ENCODE data around the gene TMEM91. TPM values are rescaled to one million over a fixed set of nuclear protein-coding genes. Genes with fewer than 3 reads are reported as not detected.
"Not testable (repeated sequence)": the region's sequence is repeated elsewhere in the genome, so short reads cannot be mapped to it uniquely, and the experiment has no call there.

The TMEM91 gene
- 9.4 TPM for total RNA-seq

DNA sequence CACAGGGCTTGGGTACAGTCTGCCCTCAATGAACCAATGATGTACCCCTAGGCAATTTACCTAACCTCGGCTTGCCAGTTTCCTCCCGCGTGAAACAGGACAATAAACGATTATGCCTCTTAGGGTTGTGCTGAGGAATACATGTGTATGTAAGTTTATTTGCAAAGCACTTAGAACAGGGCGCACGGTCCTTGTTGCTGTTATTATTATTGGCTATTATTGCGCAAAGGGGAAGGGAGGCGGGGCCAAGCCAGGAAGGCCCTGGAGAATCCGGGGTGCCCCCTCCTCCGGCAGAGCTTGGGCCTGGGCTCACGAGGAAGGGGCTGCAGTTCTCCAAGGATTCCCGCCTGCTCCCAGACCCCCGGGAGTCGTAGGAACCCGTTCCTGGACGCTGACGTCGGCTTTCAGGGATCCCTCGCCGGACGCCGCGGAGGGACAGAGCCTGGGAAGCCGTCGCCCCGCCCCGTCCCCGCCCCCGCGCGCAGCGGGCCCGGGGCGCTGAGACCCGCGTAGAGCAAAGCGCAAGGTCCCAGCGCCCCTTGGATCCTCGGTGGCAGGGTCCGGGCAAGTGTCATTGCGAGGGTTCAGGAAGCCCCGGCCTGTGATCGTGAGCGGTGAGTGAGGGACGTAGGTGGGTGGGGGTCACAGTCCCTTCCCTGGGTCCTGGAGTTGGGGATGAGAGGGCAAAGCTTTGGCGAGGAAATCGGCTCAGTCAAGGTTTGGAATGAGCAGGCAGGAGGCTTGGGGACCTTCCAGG is at the start of gene TMEM91:
Gene TMEM91 (plus strand): TSS at position 293 of the 757 bp plus-strand sequence. CDS start 1,777 bp downstream, outside the sequence.
- DNase-seq = no peak

DNA sequence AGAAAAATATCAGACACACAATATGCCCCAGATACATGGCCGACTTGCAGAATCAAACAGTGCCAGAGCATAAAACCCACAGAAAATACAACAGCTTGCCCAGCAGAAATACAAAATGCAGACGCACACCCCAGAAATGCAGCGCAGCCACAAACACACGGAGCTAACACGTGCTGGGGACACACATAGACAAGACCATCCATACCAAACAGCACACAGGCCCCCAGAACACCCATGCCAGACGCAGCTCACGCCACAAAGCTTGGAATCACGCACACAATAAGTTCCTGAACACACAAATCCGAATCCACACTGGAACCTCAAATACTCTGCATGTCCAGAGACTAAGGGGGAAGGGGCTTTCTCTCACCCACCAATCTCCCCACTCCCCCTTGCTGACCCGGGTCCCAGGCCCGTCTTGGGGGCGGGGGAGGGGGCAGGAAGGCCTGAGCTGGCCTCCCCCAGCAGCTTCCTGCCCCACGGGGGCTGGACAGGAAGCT is 49.2 kb upstream of the TMEM91 start:
- no peak for DNase-seq

DNA sequence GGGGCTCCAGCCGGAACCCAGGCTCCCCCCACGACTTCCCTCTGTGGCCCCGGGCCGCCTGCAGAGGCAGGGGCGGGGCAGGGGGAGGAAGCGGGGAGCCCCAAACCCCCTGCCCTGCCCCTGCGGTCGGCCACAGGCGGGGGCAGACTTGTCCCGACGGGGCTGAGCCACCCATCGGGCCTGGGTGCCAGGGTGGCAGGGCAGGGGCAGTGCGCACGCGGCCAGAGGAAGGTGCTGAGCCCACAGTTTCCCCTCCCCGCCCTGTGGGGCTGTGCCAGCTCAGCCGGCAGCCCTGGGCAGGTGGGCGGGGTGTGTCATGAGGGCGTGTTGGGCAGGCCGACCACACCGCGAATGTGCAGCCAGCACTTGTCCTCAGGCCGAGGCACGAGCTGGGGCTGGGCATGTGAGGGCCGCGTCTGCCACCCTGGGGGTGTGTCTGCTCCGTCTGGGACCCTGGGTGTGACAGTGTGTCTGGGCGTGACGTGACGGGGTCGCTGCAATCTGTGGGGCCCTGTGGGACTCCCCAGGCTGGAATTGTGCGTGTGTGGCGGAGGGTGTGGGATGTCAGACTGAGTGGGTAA is 48.7 kb upstream of the TMEM91 start:
- no peak for DNase-seq

DNA sequence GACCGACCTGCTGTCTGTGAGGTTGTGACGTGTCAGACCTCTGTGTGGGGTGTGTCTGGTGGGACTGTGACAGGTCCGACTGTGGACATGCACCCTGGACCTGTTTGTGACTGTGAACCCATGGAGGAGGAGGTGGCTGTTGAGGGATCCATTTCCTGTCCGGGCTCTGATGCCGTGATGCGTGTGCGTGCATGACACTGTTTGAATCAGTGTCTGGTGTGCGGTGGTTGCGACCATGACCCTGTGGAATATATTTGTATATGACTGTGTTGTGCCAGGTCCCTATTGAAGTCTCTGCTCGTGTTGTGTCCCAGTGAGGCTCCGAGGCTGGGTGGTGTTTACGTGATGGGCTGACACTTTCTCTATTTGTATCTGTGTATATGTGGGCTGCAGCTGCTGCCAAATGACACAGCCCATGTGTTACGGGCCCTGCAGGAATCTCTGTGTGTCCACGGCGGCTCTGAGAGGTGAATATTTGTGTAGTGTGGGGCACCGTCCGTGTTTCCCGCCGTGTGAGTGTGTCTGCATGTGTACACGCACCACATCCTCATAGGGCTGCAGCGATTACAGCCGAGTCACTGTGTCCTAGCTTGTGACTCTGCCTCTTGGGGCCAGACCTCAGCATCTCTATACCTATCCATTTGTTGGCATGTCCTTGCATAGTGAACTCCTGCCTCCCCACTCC is 48.0 kb upstream of the TMEM91 start:
- no peak for DNase-seq

DNA sequence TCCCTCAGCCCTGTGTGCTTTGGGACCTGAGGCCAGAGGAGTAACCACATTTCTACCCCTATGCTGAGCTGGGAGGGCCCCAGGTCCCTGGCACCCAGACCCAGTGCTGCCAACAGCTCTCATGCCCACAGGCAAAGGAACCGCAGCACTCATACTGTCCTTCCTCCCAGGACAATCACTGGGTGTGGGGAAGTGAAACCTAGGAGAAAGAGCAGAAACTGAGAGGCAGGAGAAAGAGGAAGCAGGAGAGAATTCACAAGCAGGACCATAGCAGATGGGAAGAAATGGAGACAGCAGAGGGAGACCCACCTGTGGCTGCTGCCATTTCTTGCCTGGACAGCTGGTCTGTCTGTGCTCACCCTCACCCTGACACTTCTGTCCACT is 47.5 kb upstream of the TMEM91 start:
- no peak for DNase-seq

DNA sequence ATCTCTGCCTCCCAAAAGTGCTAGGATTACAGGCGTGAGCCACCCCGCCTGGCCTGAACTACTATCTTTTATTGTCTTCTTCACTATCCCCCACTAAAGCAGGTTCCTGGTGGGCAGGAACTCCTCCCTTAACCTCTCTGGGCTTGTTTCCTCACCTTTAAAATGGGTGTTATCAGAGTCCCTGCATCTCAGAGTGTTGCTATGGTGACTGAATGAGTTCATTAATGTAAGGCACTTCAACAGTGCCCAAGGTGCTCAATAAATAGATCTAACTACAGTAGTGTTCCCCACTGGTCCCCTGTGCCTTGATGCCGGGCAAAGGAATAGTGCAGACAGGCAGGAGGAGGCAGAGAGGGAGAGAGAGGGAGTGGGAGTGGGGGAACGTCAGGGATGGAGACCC is 45.9 kb upstream of the TMEM91 start:
- no peak for DNase-seq

DNA sequence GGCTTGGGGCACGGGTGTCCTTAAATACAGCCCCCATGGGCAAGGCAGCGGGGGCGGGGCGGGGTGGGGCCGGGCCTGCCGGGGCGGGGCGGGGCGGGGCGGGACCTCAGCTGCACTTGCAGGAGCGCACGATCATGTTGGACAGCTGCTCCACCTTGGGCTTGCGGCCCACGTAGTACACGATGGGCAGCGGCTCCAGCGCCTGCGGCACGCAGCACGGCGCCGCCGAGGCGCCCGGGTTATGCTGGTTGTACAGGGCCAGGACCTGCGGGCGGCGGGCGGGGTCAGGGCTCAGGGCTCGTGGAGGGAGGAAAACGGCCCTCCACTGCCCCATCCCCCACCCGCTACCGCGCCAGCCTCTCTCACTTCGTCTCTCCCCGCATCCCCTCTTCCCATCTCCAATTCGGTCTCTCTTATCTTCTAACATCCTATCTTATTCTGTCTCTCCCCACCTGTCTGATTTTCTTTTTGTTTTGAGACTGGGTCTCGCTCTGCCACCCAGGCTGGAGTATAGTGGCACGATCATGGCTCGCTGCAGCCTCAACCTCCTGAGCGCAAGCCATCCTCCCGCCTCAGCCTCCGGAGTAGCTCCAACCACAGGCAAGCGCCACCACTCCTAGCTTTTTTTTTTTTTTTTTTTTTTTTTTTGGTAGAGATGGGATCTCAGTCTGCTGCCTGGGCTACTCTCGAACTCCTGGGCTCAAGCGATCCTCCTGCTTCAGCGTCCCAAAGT is 45.2 kb upstream of the TMEM91 start:
- no peak for DNase-seq

DNA sequence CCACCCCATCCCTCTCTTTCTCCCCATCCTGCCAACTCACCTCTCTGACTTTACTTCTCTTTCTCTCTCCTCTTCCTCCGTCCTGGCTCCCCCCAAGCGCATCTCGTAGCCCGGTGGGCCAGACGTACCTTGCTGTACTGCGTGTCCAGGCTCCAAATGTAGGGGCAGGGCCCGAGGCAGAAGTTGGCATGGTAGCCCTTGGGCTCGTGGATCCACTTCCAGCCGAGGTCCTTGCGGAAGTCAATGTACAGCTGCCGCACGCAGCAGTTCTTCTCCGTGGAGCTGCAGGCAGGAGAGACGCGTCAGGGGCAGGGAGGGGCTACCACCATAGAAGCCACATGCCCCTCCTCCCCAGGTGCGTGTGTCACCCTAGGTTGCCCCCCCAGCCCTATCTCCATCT is 44.3 kb upstream of the TMEM91 start:
- DNase-seq = no peak

DNA sequence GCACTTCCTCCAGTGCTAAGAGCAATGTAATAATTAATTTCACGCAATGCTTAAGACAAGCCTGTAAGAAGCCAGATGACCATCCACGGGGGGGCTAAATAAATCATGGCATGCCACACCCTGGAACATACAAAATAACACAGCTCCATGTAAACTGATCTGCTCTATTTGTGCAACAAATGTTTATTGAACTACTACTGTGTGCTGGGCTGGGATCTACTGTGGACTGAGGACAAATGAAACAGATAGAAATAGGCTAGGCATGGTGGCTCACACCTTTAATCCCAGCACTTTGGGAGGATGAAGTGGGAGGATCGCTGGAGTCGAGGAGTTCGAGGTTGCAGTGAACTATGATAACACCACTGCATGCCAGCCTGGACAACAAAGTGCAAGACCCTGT is 43.9 kb upstream of the TMEM91 start:
- no peak for DNase-seq

DNA sequence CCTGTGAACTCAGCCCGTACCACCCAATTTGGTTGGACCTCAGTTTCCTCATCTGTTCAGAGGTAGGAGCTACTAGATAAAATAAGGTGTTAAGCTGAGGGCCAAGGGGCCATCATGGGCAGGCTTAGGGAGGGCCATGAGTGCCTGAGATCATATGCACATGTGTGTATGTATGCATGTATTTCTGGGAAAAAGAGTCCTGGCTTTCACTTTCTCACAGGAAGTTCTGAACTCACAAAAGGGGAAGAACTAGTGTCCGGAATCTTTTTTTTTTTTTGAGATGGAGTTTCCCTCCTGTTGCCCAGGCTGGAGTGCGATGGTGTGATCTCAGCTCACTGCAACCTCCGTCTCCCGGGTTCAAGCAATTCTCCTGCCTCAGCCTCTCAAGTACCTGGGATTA is 41.5 kb upstream of the TMEM91 start:
- no peak for DNase-seq

DNA sequence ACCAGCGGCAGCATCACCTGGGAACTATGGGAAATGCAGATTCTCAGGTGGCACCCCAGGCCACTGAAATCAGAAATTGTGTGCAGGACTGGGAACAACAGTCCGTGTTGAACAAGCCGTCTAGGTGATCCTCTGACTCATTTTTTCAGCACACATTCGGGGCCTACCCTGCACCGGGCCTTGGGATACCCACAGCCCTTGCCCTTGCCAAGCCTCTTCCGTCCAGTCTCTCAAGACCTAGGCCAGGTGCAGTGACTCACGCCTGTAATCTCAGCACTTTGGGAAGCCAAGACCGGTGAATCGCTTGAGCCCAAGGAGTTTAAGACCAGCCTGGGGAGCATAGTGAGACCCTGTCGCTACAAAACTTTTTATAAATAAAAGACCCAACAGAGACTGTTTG is 40.9 kb upstream of the TMEM91 start:
- no peak for DNase-seq

DNA sequence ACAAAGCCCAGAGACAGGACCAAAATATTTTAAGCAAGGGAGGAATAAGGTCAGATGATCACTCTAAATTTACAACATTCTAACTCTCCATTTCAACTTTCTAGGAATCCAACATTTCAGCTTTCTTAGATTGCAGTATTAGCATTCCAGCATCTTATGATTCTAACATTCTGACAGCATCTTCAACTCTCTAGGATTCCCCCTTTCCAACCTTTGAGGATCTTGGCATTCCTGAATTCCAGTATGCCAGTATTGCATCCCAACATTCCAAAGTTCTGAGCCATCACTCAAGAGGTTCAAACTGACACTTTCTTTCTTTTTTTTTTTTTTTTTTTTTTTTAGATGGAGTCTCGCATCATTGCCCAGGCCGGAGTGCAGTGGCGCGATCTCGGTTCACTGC is 36.4 kb upstream of the TMEM91 start:
- DNase-seq = no peak

DNA sequence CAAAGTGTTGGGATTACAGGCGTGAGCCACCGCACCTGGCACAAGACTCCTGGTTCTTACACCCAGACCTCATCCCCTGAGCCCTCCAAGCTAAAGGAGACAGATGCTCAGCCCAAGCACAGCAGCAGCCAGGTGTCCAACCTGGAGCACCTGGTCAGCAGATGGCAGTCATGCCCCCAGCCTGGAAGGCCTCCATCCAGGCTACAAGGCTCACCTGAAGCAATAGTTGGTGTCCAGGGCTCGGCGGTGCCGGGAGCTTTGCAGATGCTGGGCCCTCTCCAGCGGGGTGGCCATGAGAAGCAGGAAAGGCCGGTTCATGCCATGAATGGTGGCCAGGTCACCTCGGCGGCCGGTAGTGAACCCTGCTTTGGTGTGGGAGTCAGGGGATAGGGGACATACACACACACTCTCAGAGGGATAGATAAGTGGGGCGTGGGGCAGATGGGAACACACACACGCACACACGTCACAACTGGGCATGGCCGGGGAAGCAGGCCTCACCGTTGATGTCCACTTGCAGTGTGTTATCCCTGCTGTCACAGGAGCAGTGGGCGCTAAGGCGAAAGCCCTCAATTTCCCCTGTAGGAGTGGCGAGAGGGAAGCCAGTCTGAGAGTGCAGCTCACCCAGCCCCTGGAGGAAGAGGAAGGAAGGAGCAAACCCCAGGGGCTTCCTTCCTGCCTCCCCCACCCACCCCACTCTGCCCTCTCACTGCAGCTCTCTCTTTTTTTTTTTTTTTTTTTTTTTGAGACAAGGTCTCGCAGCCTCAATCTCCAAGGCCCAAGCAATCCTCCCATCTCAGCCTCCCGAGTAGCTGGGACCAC is 34.5 kb upstream of the TMEM91 start:
- no peak for DNase-seq

DNA sequence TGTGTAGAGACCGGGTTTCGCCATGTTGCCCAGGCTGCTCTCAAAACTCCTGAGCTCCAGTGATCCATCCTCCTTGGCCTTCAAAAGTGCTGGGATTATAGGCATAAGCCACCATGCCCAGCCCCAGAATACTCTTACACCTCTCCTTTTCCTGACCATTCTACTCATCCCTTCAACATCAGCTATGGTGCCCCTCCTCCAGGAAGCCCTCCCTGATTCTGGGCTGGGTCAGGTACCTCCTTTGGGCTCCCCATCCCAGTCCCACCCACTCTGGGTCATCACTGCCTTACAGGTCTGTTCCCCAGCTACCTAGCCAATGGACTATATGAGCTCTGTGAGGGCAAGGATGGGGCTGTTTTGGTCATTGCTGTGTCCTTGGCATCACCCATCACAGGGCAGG is 32.2 kb upstream of the TMEM91 start:
- DNase-seq = no peak

DNA sequence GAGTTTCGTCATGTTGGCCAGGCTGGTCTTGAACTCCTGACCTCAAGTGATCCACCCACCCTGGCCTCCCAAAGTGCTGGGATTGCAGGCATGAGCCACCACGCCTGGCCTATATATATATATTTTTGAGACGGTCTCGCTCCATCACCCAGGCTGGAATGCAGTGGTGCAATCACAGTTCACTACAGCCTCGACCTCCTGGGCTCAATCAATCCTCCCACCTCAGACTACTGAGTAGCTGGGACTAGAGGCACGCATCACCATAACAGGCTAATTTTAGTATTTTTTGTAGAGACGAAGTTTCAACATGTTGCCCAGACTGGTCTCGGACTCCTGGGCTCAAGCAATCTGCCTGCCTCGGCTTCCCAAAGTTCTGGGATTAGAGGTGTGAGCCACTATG is 29.4 kb upstream of the TMEM91 start:
- DNase-seq = not testable (repeated sequence)

DNA sequence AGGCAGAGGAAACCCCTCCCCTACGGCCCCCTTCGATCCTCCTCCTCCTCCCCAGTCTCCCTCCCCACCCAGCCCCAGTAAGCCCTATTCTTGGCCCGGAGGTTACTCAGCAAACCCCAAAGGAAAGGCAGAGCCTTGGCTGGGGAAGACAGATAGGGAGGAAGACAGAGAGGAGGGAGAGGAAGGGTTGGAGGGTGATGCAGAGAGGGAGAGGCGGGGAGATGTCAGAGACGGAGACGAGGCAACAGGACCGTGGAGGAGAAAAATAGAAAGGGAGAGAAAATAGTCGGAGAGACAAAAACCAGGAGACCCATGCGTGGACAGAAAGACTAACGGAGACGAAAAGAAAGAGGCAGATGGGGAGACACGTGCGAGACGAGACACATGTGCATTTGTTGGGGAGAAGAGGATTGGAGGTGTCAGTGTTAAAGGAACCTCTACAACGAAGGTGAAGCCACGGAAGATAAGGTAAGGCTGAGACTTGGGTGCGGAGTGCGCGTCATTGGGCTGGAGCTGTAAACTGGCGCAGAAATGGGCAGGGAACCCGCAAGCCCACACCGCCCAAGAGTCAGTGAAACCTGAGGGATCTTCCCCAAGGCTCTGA is 25.5 kb upstream of the TMEM91 start:
- no peak for DNase-seq

DNA sequence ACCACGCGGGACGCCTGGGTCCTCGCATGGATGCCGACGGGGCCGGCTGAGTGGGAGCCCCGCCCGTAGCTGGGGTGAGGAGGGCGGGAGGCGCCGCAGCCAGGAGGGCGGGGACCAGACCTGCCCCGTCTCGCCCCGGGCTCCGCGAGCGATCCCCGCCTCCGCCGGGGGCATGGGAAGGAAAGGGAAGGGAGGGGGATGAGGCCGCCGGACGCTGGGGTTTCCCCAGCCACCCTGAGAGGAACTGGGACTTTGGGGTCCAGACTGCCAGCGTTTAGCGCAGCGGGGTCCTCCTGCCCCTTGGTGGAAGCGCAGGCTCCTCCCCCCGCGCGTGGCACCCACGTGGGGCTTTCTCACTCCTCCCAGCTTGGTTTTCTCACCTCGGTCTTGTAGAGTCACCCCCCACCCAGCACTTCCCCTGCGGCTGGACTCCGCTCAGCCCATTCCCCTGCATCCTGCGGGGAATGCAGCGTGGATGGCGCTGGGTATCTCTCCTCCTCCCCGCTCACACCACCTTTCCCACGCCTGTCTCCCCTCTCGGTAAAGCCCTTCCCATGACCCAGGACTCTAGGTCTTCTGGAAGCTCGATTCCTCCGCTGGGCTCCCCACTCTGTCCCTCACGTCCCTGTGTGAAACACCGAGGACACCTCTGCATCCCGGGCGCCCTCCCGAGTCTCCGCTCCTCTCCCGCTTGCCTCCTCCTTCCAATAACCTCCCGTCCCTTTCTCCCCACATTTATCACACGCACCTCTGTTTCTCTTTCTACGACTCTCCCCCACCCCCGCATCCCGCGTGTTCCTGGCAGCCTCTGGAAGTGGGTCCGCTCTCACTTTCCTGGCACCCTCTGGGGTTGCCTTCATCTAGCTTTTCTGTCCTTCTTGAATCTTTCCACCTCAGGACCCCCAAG is 24.7 kb upstream of the TMEM91 start:
- DNase-seq = no peak

DNA sequence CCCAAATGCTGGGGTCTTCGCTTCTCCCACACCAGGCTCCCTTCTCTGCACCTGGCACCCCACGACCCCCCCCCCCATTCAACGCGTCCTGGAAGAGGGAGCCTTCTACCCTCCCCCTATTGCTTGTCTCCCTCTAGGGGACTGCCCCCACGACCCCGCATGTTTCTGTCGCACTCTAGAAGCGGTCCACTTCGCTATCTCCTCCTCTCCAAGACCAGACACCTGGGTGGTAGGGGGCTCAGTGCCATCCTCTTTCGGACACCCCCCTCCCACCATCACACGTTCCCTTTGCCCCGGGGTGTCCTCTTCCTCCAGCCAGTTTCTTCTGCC is 24.1 kb upstream of the TMEM91 start:
- no peak for DNase-seq

DNA sequence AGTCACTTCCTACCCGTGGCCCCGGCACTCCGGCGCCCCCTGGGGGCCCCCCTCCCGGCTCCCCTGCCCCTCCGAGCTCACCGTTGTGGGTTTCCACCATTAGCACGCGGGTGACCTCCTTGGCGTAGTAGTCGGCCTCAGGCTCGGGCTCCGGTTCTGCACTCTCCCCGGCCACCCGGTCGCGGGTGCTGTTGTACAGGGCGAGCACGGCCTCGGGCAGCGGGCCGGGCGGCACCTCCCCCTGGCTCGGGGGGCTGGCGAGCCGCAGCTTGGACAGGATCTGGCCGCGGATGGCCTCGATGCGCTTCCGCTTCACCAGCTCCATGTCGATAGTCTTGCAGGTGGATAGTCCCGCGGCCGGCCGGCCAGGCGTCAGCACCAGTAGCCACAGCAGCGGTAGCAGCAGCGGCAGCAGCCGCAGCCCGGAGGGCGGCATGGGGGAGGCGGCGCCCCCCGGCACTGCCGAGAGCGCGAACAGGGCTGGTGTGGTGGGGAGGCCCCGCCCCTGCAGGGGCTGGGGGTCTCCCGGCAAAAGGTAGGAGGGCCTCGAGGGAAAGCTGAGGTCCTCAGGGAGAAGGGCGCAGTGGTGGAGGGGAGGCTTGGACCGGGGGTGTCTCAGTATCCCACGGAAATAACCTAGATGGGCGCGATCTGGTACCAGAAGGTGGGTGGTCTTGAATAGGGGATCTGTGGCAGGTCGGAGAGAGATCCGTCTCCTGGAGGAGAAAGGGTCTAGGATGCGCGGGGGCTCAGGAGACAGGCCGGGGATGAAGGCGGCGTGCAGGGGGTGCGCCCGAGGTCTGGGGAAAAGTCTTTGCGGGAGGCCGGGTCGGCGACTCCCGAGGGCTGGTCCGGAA is 23.5 kb upstream of the TMEM91 start:
- no peak for DNase-seq

Data from occipital lobe (tissue), 2 donors.